ENCODE measurements around the gene IMMP2L.

DNA sequence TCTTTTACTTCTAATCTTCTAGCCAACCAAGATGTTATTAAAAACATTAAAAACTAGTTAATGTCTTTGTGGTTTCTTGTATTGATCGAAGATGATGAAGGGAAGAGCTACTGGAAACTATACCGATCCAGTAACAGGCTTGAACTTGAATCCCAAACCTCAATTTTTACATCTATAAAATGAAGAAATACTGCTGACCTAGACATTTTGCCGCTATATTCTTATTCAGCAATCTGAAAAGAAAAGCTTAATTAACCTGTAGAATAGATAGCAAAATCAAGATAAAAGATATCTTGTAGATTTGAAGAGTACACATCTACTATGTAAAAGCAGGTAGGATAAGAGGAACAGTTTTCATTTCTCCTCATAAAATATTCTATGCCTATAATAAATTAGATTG, 797.4 kb downstream of the IMMP2L start:
- no peak for TF ChIP-seq POLR2A (IDR thresholded peaks at IDR 0.05)
- TF ChIP-seq, protein P1, sequence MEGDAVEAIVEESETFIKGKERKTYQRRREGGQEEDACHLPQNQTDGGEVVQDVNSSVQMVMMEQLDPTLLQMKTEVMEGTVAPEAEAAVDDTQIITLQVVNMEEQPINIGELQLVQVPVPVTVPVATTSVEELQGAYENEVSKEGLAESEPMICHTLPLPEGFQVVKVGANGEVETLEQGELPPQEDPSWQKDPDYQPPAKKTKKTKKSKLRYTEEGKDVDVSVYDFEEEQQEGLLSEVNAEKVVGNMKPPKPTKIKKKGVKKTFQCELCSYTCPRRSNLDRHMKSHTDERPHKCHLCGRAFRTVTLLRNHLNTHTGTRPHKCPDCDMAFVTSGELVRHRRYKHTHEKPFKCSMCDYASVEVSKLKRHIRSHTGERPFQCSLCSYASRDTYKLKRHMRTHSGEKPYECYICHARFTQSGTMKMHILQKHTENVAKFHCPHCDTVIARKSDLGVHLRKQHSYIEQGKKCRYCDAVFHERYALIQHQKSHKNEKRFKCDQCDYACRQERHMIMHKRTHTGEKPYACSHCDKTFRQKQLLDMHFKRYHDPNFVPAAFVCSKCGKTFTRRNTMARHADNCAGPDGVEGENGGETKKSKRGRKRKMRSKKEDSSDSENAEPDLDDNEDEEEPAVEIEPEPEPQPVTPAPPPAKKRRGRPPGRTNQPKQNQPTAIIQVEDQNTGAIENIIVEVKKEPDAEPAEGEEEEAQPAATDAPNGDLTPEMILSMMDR (IDR thresholded peaks at IDR 0.05) = no peak
